Activated T-cell treated with anti-CD3 and anti-CD28 coated beads, Interleukin-2, amount 50 U/mL, for 24 hours (primary cell): ENCODE data around the gene RSPH9.

Experiments used
- DNase-seq: peaks from one replicate; pipeline ENCODE4 v3.0.0-alpha.2; 2020
- H3K27ac Mint-ChIP-seq: 2 replicates; pipeline ENCODE4 v1.8.0; 2020; ENCODE audit warnings: mild to moderate bottlenecking, mixed read lengths
- H3K27me3 Mint-ChIP-seq: 2 replicates; pipeline ENCODE4 v1.8.0; 2020; ENCODE audit warnings: mixed read lengths
- H3K36me3 Mint-ChIP-seq: 2 replicates; pipeline ENCODE4 v1.8.0; 2020; ENCODE audit warnings: low read depth, mixed read lengths
- H3K4me1 Mint-ChIP-seq: 2 replicates; pipeline ENCODE4 v1.8.0; 2020; ENCODE audit warnings: low read depth, mixed read lengths
- H3K4me3 Mint-ChIP-seq: 2 replicates; pipeline ENCODE4 v1.8.0; 2020; ENCODE audit warnings: mild to moderate bottlenecking, moderate library complexity, mixed read lengths
- H3K9me3 Mint-ChIP-seq: 2 replicates; pipeline ENCODE4 v1.8.0; 2020; ENCODE audit warnings: mixed read lengths

The RSPH9 gene

GRCh38 chr6:43669922-43670622 lies 25.2 kb downstream of the RSPH9 start:
- Mint-ChIP-seq H3K36me3 (peaks cover 55% of the 10 kb centered on the region), H3K27ac (peak overlapping the region; percentile 86), H3K27me3 (no peaks in the 10 kb centered on the region), H3K9me3 (no peaks in the 10 kb centered on the region), H3K4me3 (no peak overlapping the region), H3K4me1 (peaks cover 34% of the 10 kb centered on the region)
- no peak for DNase-seq

- DNase-seq = no peak
- H3K4me3 Mint-ChIP-seq = no peak overlapping the region
- peaks cover 60% of the 10 kb centered on the region for H3K36me3 Mint-ChIP-seq
- peak overlapping the region; percentile 86 for H3K27ac Mint-ChIP-seq
- H3K4me1 Mint-ChIP-seq = peaks cover 34% of the 10 kb centered on the region
- H3K27me3 Mint-ChIP-seq = no peaks in the 10 kb centered on the region
- H3K9me3 Mint-ChIP-seq = no peaks in the 10 kb centered on the region
Measured at GRCh38 chr6:43670623-43670986, 25.8 kb downstream of the RSPH9 start.

GRCh38 chr6:43671011-43671800 lies 26.4 kb downstream of the RSPH9 start:
- Mint-ChIP-seq H3K27ac (peak overlapping the region; percentile 86), H3K36me3 (peaks cover 66% of the 10 kb centered on the region)

GRCh38 chr6:43671801-43672690 lies 27.2 kb downstream of the RSPH9 start:
- Mint-ChIP-seq H3K4me3 (no peak overlapping the region), H3K36me3 (peaks cover 75% of the 10 kb centered on the region), H3K9me3 (no peaks in the 10 kb centered on the region), H3K27ac (peak overlapping the region; percentile 8), H3K27me3 (no peaks in the 10 kb centered on the region), H3K4me1 (peaks cover 32% of the 10 kb centered on the region)
- no peak for DNase-seq

More at GRCh38 chr6:43671011-43671800, 26.4 kb downstream of the RSPH9 start:
- no peak for DNase-seq
- Mint-ChIP-seq H3K4me1 (peaks cover 34% of the 10 kb centered on the region), H3K27me3 (no peaks in the 10 kb centered on the region), H3K9me3 (no peaks in the 10 kb centered on the region), H3K4me3 (no peak overlapping the region)

GRCh38 chr6:43673444-43674084 lies 28.7 kb downstream of the RSPH9 start:
- Mint-ChIP-seq H3K9me3 (no peaks in the 10 kb centered on the region), H3K27ac (no peak overlapping the region), H3K4me1 (peaks cover 17% of the 10 kb centered on the region), H3K27me3 (no peaks in the 10 kb centered on the region), H3K4me3 (no peak overlapping the region), H3K36me3 (peaks cover 90% of the 10 kb centered on the region)
- DNase-seq = no peak

- no peaks in the 10 kb centered on the region for H3K27me3 Mint-ChIP-seq
- DNase-seq = no peak
- no peak overlapping the region for H3K4me3 Mint-ChIP-seq
- H3K9me3 Mint-ChIP-seq = no peaks in the 10 kb centered on the region
- H3K4me1 Mint-ChIP-seq = peaks cover 14% of the 10 kb centered on the region
- H3K36me3 Mint-ChIP-seq = peaks cover 95% of the 10 kb centered on the region
- peak overlapping the region; percentile 9 for H3K27ac Mint-ChIP-seq
Measured at GRCh38 chr6:43674291-43674690, 29.5 kb downstream of the RSPH9 start.

- H3K4me1 Mint-ChIP-seq = peaks cover 10% of the 10 kb centered on the region
- no peak for DNase-seq
- H3K27me3 Mint-ChIP-seq = no peaks in the 10 kb centered on the region
- peak overlapping the region; percentile 9 for H3K27ac Mint-ChIP-seq
- no peak overlapping the region for H3K4me3 Mint-ChIP-seq
- peaks cover 100% of the 10 kb centered on the region for H3K36me3 Mint-ChIP-seq
- no peaks in the 10 kb centered on the region for H3K9me3 Mint-ChIP-seq
Measured at GRCh38 chr6:43674921-43675320, 30.1 kb downstream of the RSPH9 start.

GRCh38 chr6:43676962-43677606 lies 32.2 kb downstream of the RSPH9 start:
- Mint-ChIP-seq H3K27ac (peak overlapping the region; percentile 57), H3K9me3 (no peaks in the 10 kb centered on the region), H3K36me3 (peaks cover 100% of the 10 kb centered on the region)

GRCh38 chr6:43677759-43678158 lies 32.9 kb downstream of the RSPH9 start:
- H3K4me1 Mint-ChIP-seq = peaks cover 7% of the 10 kb centered on the region
- peaks cover 100% of the 10 kb centered on the region for H3K36me3 Mint-ChIP-seq
- peak overlapping the region; percentile 7 for H3K27ac Mint-ChIP-seq
- no peak overlapping the region for H3K4me3 Mint-ChIP-seq
- no peaks in the 10 kb centered on the region for H3K9me3 Mint-ChIP-seq
- H3K27me3 Mint-ChIP-seq = no peaks in the 10 kb centered on the region
- DNase-seq = no peak

More at GRCh38 chr6:43676962-43677606, 32.2 kb downstream of the RSPH9 start:
- H3K4me3 Mint-ChIP-seq = no peak overlapping the region
- peaks cover 2% of the 10 kb centered on the region for H3K4me1 Mint-ChIP-seq
- no peak for DNase-seq
- no peaks in the 10 kb centered on the region for H3K27me3 Mint-ChIP-seq

- Mint-ChIP-seq H3K4me1 (peaks cover 13% of the 10 kb centered on the region), H3K4me3 (no peak overlapping the region), H3K27me3 (no peaks in the 10 kb centered on the region), H3K36me3 (peaks cover 99% of the 10 kb centered on the region), H3K27ac (no peak overlapping the region), H3K9me3 (no peaks in the 10 kb centered on the region)
- DNase-seq = no peak
Measured at GRCh38 chr6:43678341-43678740, 33.5 kb downstream of the RSPH9 start.

- Mint-ChIP-seq H3K36me3 (peaks cover 97% of the 10 kb centered on the region), H3K4me3 (no peak overlapping the region), H3K27me3 (no peaks in the 10 kb centered on the region), H3K4me1 (peaks cover 19% of the 10 kb centered on the region), H3K27ac (no peak overlapping the region), H3K9me3 (no peaks in the 10 kb centered on the region)
- DNase-seq = no peak
Measured at GRCh38 chr6:43679057-43679456, 34.2 kb downstream of the RSPH9 start.

GRCh38 chr6:43680308-43681200 lies 35.7 kb downstream of the RSPH9 start:
- no peak overlapping the region for H3K4me3 Mint-ChIP-seq
- H3K4me1 Mint-ChIP-seq = peaks cover 34% of the 10 kb centered on the region
- H3K36me3 Mint-ChIP-seq = peaks cover 91% of the 10 kb centered on the region
- DNase-seq = no peak
- H3K9me3 Mint-ChIP-seq = no peaks in the 10 kb centered on the region
- H3K27ac Mint-ChIP-seq = no peak overlapping the region
- H3K27me3 Mint-ChIP-seq = no peaks in the 10 kb centered on the region

GRCh38 chr6:43681303-43681702 lies 36.5 kb downstream of the RSPH9 start:
- Mint-ChIP-seq H3K27me3 (no peaks in the 10 kb centered on the region), H3K9me3 (no peaks in the 10 kb centered on the region), H3K36me3 (peaks cover 89% of the 10 kb centered on the region), H3K4me3 (no peak overlapping the region), H3K27ac (peak overlapping the region; percentile 44), H3K4me1 (peaks cover 39% of the 10 kb centered on the region)
- no peak for DNase-seq
